Measurements from ENCODE around the gene MAP3K20. TPM values are rescaled to one million over a fixed set of nuclear protein-coding genes. Genes with fewer than 3 reads are reported as not detected.
"Not testable (repeated sequence)": the region's sequence is repeated elsewhere in the genome, so short reads cannot be mapped to it uniquely, and the experiment has no call there.

Gene MAP3K20
- total RNA-seq, 2 experiments from 2014 or later, result 11.0 to 11.9 TPM

GRCh38 chr2:173301549-173301948, 225.9 kb downstream of the MAP3K20 start:
- not testable (repeated sequence) for H3K27me3 Mint-ChIP-seq, H3K4me1 Mint-ChIP-seq, H3K4me3 Mint-ChIP-seq, H3K36me3 Mint-ChIP-seq, DNase-seq, H3K27ac Mint-ChIP-seq
- H3K9me3 Mint-ChIP-seq, result peaks cover 21% of the 10 kb centered on the region

DNA sequence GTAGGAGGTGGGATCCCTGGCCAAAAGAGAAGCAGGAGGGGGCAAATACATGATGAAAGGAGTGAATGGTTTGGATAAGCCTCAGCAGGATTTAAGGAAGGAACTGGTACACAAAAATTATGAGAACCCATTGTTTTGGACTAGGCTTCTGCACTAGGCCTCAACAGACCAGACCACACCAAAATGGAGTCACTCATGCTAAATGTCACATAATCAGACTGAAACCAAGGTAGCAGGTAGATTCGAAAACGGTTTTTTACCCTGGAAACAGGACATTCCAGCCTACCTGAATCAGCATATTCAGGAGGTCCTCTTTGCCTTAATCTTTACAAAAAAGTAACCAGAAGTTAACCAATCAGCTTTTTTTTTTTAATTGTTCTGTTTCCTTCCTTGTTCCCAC, 229.7 kb downstream of the MAP3K20 start:
- H3K4me1 Mint-ChIP-seq, result no peaks in the 10 kb centered on the region
- H3K27me3 Mint-ChIP-seq, result no peaks in the 10 kb centered on the region
- no peaks in the 10 kb centered on the region for H3K36me3 Mint-ChIP-seq

GRCh38 chr2:173307293-173307692, 231.6 kb downstream of the MAP3K20 start:
- Mint-ChIP-seq H3K9me3 (no peaks in the 10 kb centered on the region), H3K27me3 (no peaks in the 10 kb centered on the region), H3K36me3 (no peaks in the 10 kb centered on the region), H3K27ac (no peak overlapping the region), H3K4me1 (no peaks in the 10 kb centered on the region), H3K4me3 (no peak overlapping the region)
- no peak for DNase-seq

More for the DNA sequence above, 229.7 kb downstream of the MAP3K20 start:
- H3K9me3 Mint-ChIP-seq, result peaks cover 5% of the 10 kb centered on the region
- no peak overlapping the region for H3K27ac Mint-ChIP-seq
- no peak for DNase-seq
- H3K4me3 Mint-ChIP-seq, result no peak overlapping the region

- H3K4me1 Mint-ChIP-seq, H3K27me3 Mint-ChIP-seq, H3K9me3 Mint-ChIP-seq, H3K36me3 Mint-ChIP-seq, DNase-seq, H3K27ac Mint-ChIP-seq, H3K4me3 Mint-ChIP-seq: not testable (repeated sequence)
These were observed 233.7 kb downstream of the MAP3K20 start for GRCh38 chr2:173309370-173309769.

- DNase-seq, result no peak
- Mint-ChIP-seq H3K4me1 (no peaks in the 10 kb centered on the region), H3K36me3 (no peaks in the 10 kb centered on the region), H3K4me3 (no peak overlapping the region), H3K9me3 (no peaks in the 10 kb centered on the region), H3K27me3 (no peaks in the 10 kb centered on the region), H3K27ac (no peak overlapping the region)
These were observed 236.4 kb downstream of the MAP3K20 start for GRCh38 chr2:173311844-173312606.

Data from activated naive CD8-positive, alpha-beta T cell treated with anti-CD3 and anti-CD28 coated beads for 36 hours (primary cell).